HG02623 (cell line): ENCODE results near the gene CMSS1.

Experiments used
- ATAC-seq: cut with Tn5 transposase; IDR thresholded peaks from one replicate; pipeline ENCODE4 v1.9.1; 2021; ENCODE audit warnings: moderate library complexity; ENCODE audit not compliant: unreplicated experiment

CMSS1 gene

DNA sequence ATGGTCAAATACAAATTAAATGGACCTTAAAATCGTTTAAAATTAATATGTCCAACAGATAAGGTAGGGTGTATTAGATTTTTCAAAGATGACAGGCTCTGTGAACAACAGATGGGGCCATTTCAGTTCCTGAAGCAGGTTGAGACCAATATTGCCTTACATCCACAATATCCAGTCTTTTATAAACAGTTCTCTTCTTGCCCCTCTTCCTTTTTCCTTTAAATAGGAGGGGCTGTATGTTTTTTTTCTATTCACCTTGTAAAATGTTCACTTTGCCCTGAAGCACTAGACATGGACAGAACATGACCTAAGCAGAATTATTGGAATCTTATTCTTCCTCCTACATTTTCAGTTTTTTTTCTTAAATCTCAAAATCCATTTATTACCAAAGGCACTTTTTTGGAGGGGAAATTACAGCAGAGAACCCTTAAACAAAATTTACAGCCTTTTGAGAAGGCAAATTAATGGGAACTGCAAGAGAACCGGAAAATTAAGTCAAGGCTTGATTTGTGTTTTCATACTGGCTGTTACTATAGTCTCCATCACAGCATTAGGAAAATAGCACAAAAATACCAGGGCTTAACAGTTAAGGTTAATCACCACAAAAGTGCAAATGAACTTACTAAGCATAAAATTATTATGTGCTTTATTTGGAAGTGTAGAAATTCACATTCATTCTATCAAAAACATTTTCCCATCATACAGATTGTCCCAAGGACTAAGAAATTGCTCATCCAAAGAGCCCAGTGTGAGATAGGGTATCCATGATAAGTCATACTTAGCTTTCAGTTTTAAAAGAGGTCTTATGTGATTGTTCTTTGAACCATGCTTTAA is 55.8 kb downstream of the CMSS1 start:
- no peak for ATAC-seq

- ATAC-seq: no peak
Observed at GRCh38 chr3:99874237-99875002, 56.8 kb downstream of the CMSS1 start.

DNA sequence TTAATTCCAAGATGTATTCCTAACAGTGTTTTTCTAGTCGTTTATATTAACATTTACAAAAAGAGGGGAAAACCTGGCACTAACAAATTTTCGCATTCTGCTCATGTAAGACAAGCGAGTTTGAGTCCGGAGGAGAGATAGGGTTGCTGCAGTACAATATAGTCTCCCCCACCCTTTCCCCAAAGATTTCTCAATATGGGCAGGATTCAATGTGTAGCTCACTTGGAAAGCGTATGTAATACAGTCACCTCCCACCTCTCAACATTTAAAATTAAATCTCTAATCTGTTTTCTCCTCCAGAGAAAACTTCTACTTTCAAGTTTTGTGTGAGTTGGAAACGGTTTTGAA is 57.9 kb downstream of the CMSS1 start:
- ATAC-seq: no peak

GRCh38 chr3:99875929-99876841 is 58.5 kb downstream of the CMSS1 start:
- ATAC-seq: peak; percentile 83

- no peak for ATAC-seq
Observed at GRCh38 chr3:99877031-99877579, 59.4 kb downstream of the CMSS1 start.

DNA sequence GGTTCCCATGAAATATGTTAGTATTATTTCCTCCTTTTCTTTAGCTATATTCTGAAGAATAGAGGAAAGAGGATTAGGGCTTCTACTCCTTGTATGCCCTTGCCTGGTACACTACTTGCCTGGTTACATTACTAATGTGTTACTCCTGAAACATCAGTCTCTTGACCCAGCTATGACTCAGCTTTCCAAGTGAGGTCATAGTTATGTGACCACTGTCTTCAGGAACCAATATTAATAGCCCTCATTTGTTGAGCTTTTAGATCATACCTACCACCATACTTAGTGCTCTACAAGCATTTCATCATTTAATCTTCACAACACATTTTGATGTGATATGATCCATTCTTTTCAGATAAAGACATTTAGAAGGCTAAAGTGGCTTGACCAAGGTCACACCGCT is 60.3 kb downstream of the CMSS1 start:
- peak; percentile 44 for ATAC-seq

GRCh38 chr3:99879275-99879674 is 61.6 kb downstream of the CMSS1 start:
- ATAC-seq: no peak

DNA sequence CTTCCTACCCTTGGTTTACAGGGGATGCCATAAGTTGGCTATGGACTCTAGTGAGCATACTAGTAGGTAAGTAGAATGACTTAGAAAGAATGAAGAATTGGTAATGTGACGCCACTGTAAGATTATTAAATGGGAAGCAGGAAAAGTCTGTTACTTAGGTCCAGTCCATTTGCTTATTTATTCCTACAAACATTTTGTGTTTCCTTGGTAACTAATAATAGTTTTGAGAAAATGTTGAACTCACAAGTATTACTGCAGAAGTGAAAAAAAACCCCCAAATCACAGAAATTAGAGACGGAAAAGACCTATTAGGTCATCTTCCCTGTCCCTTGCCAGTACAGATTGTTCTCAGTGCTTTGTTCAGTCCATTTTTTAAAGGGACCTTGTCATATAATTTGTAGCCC is 63.5 kb downstream of the CMSS1 start:
- ATAC-seq: no peak

DNA sequence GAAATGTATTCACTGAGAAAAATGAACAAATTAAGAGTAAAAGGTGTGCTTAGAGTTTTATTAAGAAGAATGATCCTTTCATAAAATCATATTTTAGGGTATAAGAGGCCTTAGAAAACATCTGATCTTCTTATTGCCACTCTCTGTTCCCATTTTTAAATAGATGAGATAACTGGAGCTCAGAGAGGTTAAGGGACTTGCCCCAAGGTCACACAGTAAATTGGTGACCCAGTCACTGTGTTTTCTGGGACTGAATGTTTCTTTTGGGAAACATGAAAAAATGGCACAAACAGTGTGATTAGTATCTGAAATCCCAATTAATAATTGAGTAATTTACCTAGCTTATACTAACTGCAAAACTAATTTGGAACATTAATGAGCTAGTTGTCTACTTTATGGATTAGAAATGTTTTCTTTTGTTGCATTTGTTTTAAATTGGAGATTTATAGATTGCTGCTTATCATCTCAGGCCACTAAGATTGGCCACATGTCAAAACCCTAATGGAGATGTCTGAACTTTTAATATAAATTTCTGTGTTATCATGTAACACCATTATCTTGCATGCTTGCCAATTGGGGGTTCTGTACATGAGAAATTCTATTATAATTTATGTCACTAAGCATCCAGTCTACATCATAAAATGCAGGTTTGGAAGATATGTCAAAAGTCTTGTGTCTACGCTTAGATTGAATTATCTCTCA is 64.9 kb downstream of the CMSS1 start:
- ATAC-seq: no peak

DNA sequence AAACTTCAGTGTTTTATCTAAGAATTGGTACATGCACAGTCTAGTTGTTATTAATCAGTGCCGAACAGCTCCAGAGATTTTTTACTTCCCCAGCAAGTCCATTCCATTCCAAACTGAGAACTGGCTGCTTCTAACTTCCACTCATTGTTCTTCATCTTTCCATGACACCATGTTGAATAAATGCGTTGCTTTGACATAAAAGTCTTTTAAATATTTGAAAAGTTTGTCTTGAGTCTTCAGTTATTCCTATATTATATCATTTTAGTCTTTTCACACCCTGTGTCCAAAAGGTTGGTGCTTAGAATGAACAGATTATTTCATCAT is 65.4 kb downstream of the CMSS1 start:
- ATAC-seq: no peak

DNA sequence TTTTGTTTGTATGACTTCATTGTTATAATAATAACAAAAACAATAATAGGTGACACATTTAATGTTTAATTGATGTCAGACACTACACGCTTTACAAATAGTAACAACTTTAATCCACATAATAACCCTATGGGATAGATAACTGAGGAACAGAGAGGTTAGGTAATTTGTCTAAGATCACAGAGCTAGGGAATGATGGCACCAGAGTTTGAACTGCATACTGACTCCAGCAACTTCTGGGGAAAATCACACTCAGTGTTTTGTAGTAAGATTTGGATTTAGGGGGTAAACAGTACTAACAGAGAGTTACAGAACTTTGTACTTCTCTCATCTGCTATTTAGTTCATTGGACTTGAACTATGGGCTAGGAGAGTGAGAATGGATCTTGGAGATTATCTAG is 66.0 kb downstream of the CMSS1 start:
- no peak for ATAC-seq

DNA sequence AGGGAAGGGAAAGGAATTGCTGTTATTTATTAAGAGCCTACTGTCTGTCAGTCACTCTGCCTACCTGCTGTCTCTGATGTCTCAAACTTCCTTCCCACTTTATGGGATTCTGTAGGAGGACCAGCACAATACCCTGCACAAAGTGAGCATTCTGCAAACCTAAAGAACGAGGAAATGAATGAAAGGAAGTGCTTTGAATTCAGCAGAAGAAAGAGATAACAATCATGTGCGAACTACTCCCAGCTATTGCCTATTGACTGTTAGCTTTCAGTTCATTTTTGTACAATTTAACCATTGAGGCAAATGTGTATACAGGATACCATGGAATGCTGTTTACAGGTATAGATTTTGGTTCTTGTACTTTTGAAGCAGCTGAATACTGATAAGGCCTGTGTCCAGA is 66.8 kb downstream of the CMSS1 start:
- ATAC-seq: no peak

DNA sequence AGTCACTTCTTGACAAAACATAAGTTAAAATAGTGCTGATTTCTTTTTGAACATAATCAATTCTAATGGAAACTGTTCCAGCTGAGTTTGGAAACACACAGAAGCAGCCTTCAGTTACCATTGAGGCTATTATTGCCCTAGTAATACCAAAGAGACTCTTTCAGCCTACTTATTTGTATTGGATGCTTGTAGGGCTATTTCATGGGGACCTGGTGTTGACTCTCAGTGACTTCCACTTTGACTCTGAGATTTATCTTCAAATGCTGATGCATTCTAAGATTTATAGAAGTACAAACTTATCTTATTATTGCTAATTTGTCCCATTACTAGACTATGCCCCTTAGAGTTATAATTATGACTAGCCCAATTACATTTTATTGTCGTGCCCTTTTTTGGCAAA is 67.4 kb downstream of the CMSS1 start:
- ATAC-seq: no peak

DNA sequence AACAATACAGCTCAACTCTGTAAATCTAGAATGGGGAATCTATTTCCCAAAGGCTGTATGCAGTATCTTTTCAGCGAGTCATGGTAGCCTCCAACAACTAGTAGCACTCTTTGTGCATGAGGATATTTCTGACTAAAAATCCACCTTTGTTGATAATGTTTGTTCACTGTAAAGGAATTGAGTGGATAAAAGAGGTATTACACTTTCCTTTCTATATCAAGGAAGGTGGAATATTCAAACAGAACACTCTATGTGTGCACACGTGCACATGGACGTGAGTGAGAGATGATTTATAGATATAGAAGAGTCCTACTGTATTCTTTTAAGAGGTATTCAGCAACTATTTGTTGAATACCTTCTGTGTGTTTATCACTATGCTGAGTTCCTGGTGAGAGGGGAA is 68.2 kb downstream of the CMSS1 start:
- ATAC-seq: no peak

DNA sequence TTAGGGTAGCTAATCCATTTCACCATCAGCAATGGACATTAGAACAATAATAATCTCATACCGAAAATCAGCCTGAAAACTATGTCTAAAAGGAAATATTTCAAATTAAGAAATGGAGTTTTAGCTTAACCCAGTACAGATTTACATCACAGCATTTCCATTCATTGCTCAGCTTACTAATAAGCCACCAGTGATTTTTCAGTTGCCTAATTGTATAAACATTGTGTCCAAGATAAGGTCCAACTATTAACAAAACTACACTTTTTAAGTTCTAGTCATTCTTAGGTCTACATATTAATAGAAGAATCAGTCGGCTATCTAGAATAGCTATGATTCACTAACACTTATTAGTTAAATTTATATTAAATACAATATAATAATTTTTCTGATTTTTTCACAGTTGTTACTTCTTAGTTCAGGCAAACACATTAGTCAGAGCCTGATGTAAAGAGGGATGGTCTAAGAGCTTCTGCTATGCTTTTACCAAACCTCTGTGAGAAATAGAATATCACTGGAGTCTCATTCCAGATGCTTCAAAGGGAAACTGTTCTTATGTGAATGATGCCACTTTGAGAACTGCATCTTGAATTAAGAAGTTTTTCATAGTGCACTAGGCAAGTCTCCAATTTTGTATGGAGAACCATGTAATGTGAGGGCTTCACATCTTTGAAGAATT is 74.1 kb downstream of the CMSS1 start:
- no peak for ATAC-seq

GRCh38 chr3:99892332-99892731 is 74.7 kb downstream of the CMSS1 start:
- ATAC-seq: no peak

GRCh38 chr3:99895131-99895696 is 77.6 kb downstream of the CMSS1 start:
- no peak for ATAC-seq

DNA sequence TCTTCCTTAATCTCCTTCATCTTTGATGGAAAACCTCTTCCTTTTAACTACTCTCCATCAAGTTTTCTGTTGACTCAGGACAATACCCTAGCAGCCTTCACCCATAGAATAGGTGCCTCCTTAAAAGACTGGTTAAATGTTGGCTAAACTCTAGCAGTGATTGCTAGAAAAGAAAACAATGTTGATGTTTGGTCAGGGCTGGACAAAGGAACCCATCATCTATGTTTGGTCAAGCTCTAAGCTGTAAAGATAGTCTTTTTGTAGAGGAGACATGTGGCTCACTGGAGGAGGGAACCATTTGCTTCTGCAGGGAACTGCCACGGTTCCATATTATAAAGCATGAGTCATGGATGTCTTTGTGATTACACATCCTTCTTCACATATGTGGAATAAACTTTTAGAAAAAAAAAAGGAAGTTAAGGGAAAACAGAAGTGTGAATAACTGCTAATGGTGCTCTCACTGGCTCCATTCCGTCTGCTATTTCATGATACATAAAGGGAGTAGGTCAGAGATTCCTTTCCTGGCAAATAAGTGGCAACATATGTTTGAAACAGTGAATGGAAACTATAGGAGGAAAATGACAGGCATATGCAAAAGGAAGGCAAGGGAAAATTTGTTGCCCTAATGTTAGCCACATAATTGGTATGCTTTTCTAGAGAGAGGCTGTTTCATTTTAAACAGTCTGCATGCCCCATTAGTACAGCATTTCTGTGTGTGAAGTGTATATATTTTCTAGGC is 78.2 kb downstream of the CMSS1 start:
- no peak for ATAC-seq

- no peak for ATAC-seq
Observed at GRCh38 chr3:99896482-99896881, 78.8 kb downstream of the CMSS1 start.
